ENCODE results near the gene IQCF6.

DNA sequence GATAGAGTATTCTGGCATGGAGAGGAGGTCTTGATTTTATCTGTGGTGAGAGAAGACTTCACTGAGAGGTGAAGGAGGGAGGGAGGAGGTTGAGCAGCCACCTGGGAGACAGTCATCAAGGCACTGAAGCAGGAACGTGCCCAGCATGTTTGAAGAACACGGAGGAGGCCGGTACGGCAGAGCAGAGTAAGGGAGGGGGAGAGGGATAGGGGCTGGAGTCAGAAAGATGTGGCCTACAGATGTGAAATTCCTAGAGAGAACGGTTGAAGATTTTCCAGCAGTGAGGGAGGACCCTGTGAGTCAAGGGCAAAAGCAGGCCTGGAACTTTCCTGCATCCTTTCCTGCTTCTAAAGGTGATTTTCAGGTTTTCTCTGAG, 21.7 kb upstream of the IQCF6 start:
- TF ChIP-seq, protein P1, sequence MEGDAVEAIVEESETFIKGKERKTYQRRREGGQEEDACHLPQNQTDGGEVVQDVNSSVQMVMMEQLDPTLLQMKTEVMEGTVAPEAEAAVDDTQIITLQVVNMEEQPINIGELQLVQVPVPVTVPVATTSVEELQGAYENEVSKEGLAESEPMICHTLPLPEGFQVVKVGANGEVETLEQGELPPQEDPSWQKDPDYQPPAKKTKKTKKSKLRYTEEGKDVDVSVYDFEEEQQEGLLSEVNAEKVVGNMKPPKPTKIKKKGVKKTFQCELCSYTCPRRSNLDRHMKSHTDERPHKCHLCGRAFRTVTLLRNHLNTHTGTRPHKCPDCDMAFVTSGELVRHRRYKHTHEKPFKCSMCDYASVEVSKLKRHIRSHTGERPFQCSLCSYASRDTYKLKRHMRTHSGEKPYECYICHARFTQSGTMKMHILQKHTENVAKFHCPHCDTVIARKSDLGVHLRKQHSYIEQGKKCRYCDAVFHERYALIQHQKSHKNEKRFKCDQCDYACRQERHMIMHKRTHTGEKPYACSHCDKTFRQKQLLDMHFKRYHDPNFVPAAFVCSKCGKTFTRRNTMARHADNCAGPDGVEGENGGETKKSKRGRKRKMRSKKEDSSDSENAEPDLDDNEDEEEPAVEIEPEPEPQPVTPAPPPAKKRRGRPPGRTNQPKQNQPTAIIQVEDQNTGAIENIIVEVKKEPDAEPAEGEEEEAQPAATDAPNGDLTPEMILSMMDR (IDR thresholded peaks at IDR 0.05) = no peak
- no peak for TF ChIP-seq POLR2A (IDR thresholded peaks at IDR 0.05)
- no peak for TF ChIP-seq POLR2AphosphoS5 (IDR thresholded peaks at IDR 0.05)
- TF ChIP-seq EP300 (IDR thresholded peaks at IDR 0.05) = no peak

All from gastroesophageal sphincter (tissue), 3 donors.